NCI-H128 (cell line): Measurements from ENCODE around the gene PRG3.
"Not testable (repeated sequence)": the region's sequence is repeated elsewhere in the genome, so short reads cannot be mapped to it uniquely, and the experiment has no call there.

Experiments
- DNase-seq: peaks from one replicate; lab custom pipeline; 2025; ENCODE audit not compliant: unreplicated experiment; lab: John Stamatoyannopoulos, UW

Gene PRG3

GRCh38 chr11:57341250-57341808, 39.6 kb downstream of the PRG3 start:
- DNase-seq = no peak

GRCh38 chr11:57340039-57340615, 40.8 kb downstream of the PRG3 start:
- no peak for DNase-seq

GRCh38 chr11:57339328-57339727, 41.6 kb downstream of the PRG3 start:
- no peak for DNase-seq

- no peak for DNase-seq
Observed at GRCh38 chr11:57338142-57338541, 42.8 kb downstream of the PRG3 start, which contains the start of gene P2RX3. P2RX3 (plus strand) TSS chr11:57338352; CDS start chr11:57338551, 199 bp downstream.

- DNase-seq = not testable (repeated sequence)
Observed at GRCh38 chr11:57336856-57337255, 44.1 kb downstream of the PRG3 start.

- DNase-seq = no peak
Observed at GRCh38 chr11:57336111-57336666, 44.8 kb downstream of the PRG3 start.

GRCh38 chr11:57335343-57336110, 45.4 kb downstream of the PRG3 start, which contains the start of gene SSRP1:
SSRP1 (minus strand) TSS chr11:57335892; CDS start chr11:57335121, 771 bp downstream.
- DNase-seq = peak; percentile 81

- DNase-seq = no peak
Observed at GRCh38 chr11:57335023-57335342, 46.0 kb downstream of the PRG3 start.

GRCh38 chr11:57332694-57333440, 48.1 kb downstream of the PRG3 start:
- DNase-seq = no peak

GRCh38 chr11:57331720-57332119, 49.2 kb downstream of the PRG3 start:
- no peak for DNase-seq

- no peak for DNase-seq
Observed at GRCh38 chr11:57330029-57330428, 50.9 kb downstream of the PRG3 start.

- no peak for DNase-seq
Observed at GRCh38 chr11:57327721-57328120, 53.2 kb downstream of the PRG3 start.
